ENCODE results near the gene COL15A1. TPM values are rescaled to one million over a fixed set of nuclear protein-coding genes. Genes with fewer than 3 reads are reported as not detected.

COL15A1 gene
- total and polyA plus RNA-seq, 2 of the 13 experiments (the other 11 are each of a cell fraction or from before 2014, with no cell fraction given), result not detected

GRCh38 chr9:98994172-98995058 lies 50.7 kb downstream of the COL15A1 start:
- TF ChIP-seq MIER2 (CRISPR knock-in tag; IDR thresholded peaks at IDR 0.05) (no peak), DNMT1 (CRISPR knock-in tag; IDR thresholded peaks at IDR 0.05) (no peak), HOXD1 (CRISPR knock-in tag; IDR thresholded peaks at IDR 0.05) (no peak), BCL3 (CRISPR knock-in tag; IDR thresholded peaks at IDR 0.05) (no peak), NR2F6 (IDR thresholded peaks at IDR 0.05) (no peak), NR2F6 (CRISPR knock-in tag; IDR thresholded peaks at IDR 0.05) (no peak), NCOR1 (IDR thresholded peaks at IDR 0.05; ENCODE audit: borderline replicate concordance, low read length) (no peak), ZNF772 (CRISPR knock-in tag; IDR thresholded peaks at IDR 0.05) (no peak), SCMH1 (CRISPR knock-in tag; IDR thresholded peaks at IDR 0.05; ENCODE audit: borderline replicate concordance) (no peak), ZNF652 (CRISPR knock-in tag; IDR thresholded peaks at IDR 0.05; ENCODE audit: borderline replicate concordance, low read depth) (no peak), ZBTB49 (CRISPR knock-in tag; IDR thresholded peaks at IDR 0.05; ENCODE audit: borderline replicate concordance) (no peak), ZNF569 (CRISPR knock-in tag; IDR thresholded peaks at IDR 0.05; ENCODE audit: borderline replicate concordance) (no peak)
- CTCF ChIA-PET (ENCODE audit: low intra/inter-chr PET ratio, low total read pairs), result no interaction called here
- no TSS peak for BruUV-seq (replicated peaks)
- ATAC-seq (no peak), FAIRE-seq (no peak), DNase-seq (ENCODE audit: low spot score) (no peak)
- Histone ChIP-seq H3K79me2 (ENCODE audit: insufficient read depth, low read length) (no peaks in the 10 kb centered on the region), H3K27me3 (ENCODE audit: control insufficient read depth in 1 of 2, insufficient read depth in 2 of 2, low read length in 2 of 2) (peaks cover 0 to 9% of the 10 kb centered on the region in 2 experiments; a peak in 1 of 5 replicates), H3K36me3 (replicated peaks in 1 of 2; ENCODE audit: control insufficient read depth in 1 of 2, insufficient read depth in 2 of 2, low read length in 2 of 2) (no peaks in the 10 kb centered on the region), H3K4me3 (replicated peaks in 1 of 3; ENCODE audit: insufficient read depth in 1 of 3, low read depth in 2 of 3, low read length in 3 of 3) (no peak overlapping the region), H2AFZ (ENCODE audit: low read length) (no peak overlapping the region), H3K4me2 (ENCODE audit: low read depth, low read length) (no peak overlapping the region), H3K27ac (ENCODE audit: extremely low read length, insufficient read depth, low read length) (no peak overlapping the region), H4K20me1 (ENCODE audit: insufficient read depth, low read length) (no peaks in the 10 kb centered on the region), H3K9ac (ENCODE audit: insufficient read depth, low read depth, low read length) (no peak overlapping the region), H3K9me3 (ENCODE audit: low read length) (no peaks in the 10 kb centered on the region), H3K4me1 (ENCODE audit: insufficient read depth, low read length) (no peaks in the 10 kb centered on the region)
- in situ Hi-C loops (cut with HindIII; ENCODE audit: extremely low pct_ligation_motif_present, low pct_unique_long_range_greater_than_20kb), result loop anchor here (5.0 kb wide), 2 partner anchors 143 to 147 kb away; no protein-coding TSS in a partner anchor
- POLR2A ChIA-PET, result no interaction called here
- intact Hi-C loops (cut with micrococcal nuclease; ENCODE audit: unreplicated experiment), result no loop called here
- WGBS (ENCODE audit: low lambda C conversion rate), result 40% methylated on average over 7 of the region's 12 CpGs
